Mesodermal cell (in vitro differentiated cells): ENCODE results near the gene CDK17.

Source experiments
- H3K27ac ChIP-seq: 2 replicates; pipeline ENCODE4 v1.7.0; 2013; ENCODE audit warnings: mild to moderate bottlenecking, low read depth, low read length, moderate library complexity; ENCODE audit not compliant: severe bottlenecking
- H3K36me3 ChIP-seq: 2 replicates; pipeline ENCODE4 v1.7.1; 2013; ENCODE audit warnings: mild to moderate bottlenecking, low read length, moderate library complexity; ENCODE audit not compliant: control insufficient read depth, insufficient read depth
- H3K4me1 ChIP-seq: one replicate; pipeline ENCODE4 v1.7.1; 2013; ENCODE audit warnings: mild to moderate bottlenecking, low read length; ENCODE audit not compliant: insufficient read depth, control insufficient read depth, poor library complexity, severe bottlenecking
- H3K4me3 ChIP-seq: 2 replicates; pipeline ENCODE4 v1.7.0; 2013; ENCODE audit warnings: low read length, control low read depth, mild to moderate bottlenecking; ENCODE audit not compliant: insufficient read depth, poor library complexity, severe bottlenecking; ENCODE audit errors: extremely low read depth
- H3K9me3 ChIP-seq: 2 replicates; pipeline ENCODE4 v1.7.1; 2013; ENCODE audit warnings: mild to moderate bottlenecking, low read length, moderate library complexity; ENCODE audit not compliant: control insufficient read depth
- WGBS, 2 experiments: methylation state at CpG; one replicate each; pipeline ENCODE4 v1.1.5; 2013; ENCODE audit warnings: missing lambda C conversion rate in 2 of 2; ENCODE audit not compliant: insufficient coverage in 2 of 2; 5-methylcytosine and 5-hydroxymethylcytosine counted together

Gene CDK17

DNA sequence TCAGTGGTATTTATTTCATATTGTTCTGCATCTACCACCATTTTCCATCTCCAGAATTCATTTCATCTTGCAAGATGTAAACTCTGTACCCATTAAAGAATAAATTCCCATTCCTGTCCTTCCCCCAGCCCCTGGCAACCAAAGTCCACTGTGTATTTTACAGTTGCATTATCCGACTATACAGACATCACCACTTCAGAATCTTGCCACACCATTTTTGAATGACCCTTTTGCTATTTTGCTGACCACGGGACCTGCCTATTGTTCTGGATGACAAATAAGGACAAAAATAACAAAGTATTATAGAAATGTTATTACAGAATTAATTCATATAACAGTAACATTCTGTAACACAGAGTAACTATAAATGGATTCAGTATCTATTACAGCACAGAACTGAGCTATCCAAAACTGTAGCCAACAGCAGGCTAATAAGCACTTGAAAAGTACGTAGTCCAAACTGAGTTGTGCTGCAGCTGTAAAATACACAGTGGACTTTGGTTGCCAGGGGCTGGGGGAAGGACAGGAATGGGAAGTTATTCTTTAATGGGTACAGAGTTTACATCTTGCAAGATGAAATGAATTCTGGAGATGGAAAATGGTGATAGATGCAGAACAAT, 61.3 kb downstream of the CDK17 start:
- Histone ChIP-seq H3K4me3 (no peak overlapping the region), H3K4me1 (no peaks in the 10 kb centered on the region), H3K36me3 (peaks cover 17% of the 10 kb centered on the region), H3K27ac (no peak overlapping the region), H3K9me3 (peaks cover 10% of the 10 kb centered on the region)
- WGBS, 2 experiments: 93 to 100% methylated on average over 1 to 2 of the region's 3 CpGs

DNA sequence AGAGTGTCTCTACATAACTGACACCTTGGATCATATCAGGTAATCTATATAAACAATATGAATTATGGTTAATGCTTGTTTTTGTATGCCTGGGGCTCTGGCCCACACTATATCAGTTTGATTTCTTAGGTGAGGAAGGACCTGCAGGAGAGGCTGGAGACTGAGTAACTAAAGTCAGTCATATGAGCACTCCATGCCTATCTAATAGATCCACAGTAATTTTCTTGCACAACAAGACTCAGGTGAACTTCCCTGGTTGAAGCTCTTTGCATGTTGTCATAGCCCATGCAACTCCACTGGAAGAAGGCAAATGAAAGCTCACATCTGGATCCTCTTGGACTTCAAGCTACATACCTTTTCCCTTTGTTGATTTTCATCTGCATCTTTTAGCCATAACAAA, 62.3 kb downstream of the CDK17 start:
- H3K27ac ChIP-seq: no peak overlapping the region
- no peaks in the 10 kb centered on the region for H3K4me1 ChIP-seq
- peaks cover 10% of the 10 kb centered on the region for H3K9me3 ChIP-seq
- peaks cover 27% of the 10 kb centered on the region for H3K36me3 ChIP-seq
- no peak overlapping the region for H3K4me3 ChIP-seq

DNA sequence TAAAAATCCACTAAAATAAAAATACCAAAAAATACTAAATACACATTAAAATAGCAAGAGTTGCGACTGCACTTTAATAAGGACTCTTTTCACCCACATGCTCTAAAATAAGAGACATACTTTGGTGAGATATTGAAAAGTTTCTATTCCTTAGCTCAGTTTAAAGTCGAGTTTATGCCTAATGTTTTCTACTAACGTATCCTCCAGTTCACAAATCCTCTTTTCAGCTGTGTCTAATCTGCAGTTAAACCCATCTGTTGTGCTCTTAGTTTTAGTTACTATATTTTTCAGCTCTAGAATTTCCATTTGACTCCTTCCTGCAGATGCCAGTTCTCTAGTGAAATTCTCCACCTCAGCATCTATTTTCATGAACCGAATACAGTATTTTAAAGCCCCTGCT, 63.8 kb downstream of the CDK17 start:
- H3K4me1 ChIP-seq: no peaks in the 10 kb centered on the region
- peaks cover 10% of the 10 kb centered on the region for H3K9me3 ChIP-seq
- H3K4me3 ChIP-seq: no peak overlapping the region
- 95 to 100% methylated on average over 2 to 3 of the region's 4 CpGs for WGBS, 2 experiments
- H3K36me3 ChIP-seq: peaks cover 40% of the 10 kb centered on the region
- H3K27ac ChIP-seq: no peak overlapping the region

DNA sequence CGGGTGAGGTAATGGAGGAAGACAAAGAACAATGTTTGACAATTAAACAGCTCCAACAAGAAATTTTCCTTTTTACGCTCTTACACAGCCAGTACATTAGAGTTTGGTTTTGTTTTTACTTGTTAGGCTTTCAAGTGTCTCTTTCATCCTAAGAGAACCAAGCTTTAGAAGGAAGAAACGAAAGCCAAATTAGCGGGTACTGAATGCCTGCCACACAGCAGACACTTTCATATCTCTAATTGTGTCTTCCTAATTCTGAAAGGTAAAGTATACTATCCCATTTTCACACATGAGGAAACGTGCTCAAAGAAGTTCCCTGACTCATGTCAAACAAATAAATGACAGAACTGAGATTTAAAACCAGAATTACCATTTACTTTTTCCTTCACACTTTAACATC, 65.0 kb downstream of the CDK17 start:
- Histone ChIP-seq H3K36me3 (peaks cover 50% of the 10 kb centered on the region), H3K9me3 (peaks cover 10% of the 10 kb centered on the region), H3K4me1 (no peaks in the 10 kb centered on the region), H3K27ac (no peak overlapping the region), H3K4me3 (no peak overlapping the region)
- 87% methylated on average over 2 of the region's 5 CpGs; no CpG with 5 or more reads in 1 of the 2 experiments for WGBS, 2 experiments

DNA sequence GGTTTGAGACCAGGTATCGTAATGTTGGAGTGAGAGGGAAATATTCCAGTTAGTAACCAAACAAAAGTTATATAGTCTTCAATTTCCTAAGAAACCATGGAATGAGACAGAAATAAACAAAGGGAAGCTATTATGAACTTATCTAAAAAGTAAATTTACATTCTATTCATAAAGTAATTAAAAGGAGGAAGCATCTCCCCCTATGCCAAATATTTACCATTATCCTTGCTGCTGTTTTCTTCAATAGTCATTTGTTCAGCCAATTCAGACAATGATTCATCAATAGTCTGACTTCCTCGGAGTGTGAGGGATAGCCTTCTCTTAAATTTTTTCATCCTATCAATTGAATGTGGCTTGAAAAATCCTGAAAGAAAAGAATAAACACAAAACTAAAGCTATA, 65.7 kb downstream of the CDK17 start:
- Histone ChIP-seq H3K4me3 (no peak overlapping the region), H3K9me3 (peaks cover 10% of the 10 kb centered on the region), H3K4me1 (no peaks in the 10 kb centered on the region), H3K27ac (no peak overlapping the region), H3K36me3 (peaks cover 54% of the 10 kb centered on the region)
- no CpG with 5 or more reads among the region's 2 CpGs for WGBS, 2 experiments

DNA sequence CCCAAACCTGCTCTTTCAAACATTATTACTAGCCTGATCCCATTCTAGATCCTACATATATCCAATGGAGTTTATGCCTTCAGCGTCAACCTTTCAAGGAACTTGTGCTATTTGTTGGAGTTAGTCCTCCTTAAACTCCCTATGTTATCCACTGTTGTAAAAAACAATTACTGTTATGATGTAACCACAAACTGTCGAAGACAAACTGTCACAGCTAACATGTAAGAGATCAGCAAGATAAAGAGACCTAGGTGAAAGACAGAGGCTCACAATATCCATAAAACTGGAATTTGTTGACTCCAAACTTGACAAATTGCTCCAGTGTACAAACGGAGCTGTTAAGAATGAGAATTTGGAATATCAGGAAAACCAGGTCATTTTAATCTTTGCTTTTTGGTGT, 70.7 kb downstream of the CDK17 start:
- WGBS, 2 experiments: 79 to 100% methylated on average over 1 to 2 of the region's 3 CpGs
- no peak overlapping the region for H3K27ac ChIP-seq

DNA sequence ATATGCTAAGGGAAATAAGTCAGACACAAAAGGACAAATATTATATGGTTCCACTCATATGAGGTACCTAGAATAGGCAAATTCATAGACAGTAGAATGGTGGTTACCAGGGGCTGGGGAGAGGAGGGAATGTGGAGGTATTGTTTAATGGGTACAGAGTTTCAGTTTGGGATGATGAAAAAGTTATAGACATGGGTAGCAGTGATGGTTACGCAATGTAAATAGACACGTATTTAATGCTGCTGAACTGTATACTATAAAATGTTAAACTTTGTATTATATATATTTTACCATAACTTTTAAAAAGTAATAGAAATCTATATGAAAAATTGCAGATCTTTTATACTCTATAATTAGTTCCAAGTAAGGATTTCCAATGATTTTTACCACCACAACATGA, 71.2 kb downstream of the CDK17 start:
- no peaks in the 10 kb centered on the region for H3K4me1 ChIP-seq
- WGBS, 2 experiments: no CpG with 5 or more reads among the region's 2 CpGs
- peaks cover 73% of the 10 kb centered on the region for H3K36me3 ChIP-seq
- H3K4me3 ChIP-seq: no peak overlapping the region
- H3K27ac ChIP-seq: no peak overlapping the region
- H3K9me3 ChIP-seq: no peaks in the 10 kb centered on the region

More for the DNA sequence above, 70.7 kb downstream of the CDK17 start:
- no peaks in the 10 kb centered on the region for H3K9me3 ChIP-seq
- H3K36me3 ChIP-seq: peaks cover 69% of the 10 kb centered on the region
- H3K4me3 ChIP-seq: no peak overlapping the region
- H3K4me1 ChIP-seq: no peaks in the 10 kb centered on the region

DNA sequence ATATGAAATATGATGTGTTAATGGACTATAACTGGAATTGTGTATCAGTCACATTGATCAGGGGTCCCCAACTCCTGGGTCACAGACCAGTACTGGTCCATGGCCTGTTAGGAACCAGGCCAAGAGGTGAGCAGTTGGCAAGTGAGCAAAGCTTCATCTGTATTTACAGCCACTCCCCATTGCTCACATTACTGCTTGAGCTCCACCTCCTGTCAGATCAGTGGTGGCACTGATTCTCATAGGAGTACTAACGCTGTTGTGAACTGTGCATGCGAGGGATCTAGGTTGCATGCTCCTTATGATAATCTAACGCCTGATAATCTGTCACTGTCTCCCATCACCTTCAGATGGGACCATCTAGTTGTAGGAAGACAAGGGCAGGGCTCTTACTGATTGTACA, 72.3 kb downstream of the CDK17 start:
- no peak overlapping the region for H3K4me3 ChIP-seq
- WGBS, 2 experiments: 100% methylated on average over 3 of the region's 3 CpGs; no CpG with 5 or more reads in 1 of the 2 experiments
- no peaks in the 10 kb centered on the region for H3K9me3 ChIP-seq
- H3K27ac ChIP-seq: no peak overlapping the region
- H3K36me3 ChIP-seq: peaks cover 73% of the 10 kb centered on the region
- no peaks in the 10 kb centered on the region for H3K4me1 ChIP-seq

DNA sequence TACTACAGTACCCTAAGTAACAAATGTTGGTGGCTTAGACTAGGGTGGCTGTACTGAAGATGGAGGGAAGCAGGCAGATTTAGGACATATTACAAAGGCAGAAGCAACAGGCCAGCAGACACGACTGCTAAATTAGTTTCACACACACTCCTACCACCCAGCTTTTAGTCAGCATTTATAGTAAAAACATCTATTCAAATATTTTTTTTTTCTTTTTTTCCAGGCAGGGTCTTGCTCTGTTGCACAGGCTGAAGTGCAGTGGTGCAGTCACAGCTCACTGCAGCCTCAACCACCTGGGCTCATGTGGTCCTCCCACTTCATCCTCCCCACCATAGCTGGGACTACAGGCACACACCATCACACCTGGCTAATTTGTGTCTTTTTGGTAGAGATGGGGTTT, 72.9 kb downstream of the CDK17 start:
- no peaks in the 10 kb centered on the region for H3K4me1 ChIP-seq
- 83 to 100% methylated on average over 1 of the region's 1 CpG for WGBS, 2 experiments
- no peaks in the 10 kb centered on the region for H3K9me3 ChIP-seq
- peaks cover 75% of the 10 kb centered on the region for H3K36me3 ChIP-seq
- H3K4me3 ChIP-seq: no peak overlapping the region
- no peak overlapping the region for H3K27ac ChIP-seq

DNA sequence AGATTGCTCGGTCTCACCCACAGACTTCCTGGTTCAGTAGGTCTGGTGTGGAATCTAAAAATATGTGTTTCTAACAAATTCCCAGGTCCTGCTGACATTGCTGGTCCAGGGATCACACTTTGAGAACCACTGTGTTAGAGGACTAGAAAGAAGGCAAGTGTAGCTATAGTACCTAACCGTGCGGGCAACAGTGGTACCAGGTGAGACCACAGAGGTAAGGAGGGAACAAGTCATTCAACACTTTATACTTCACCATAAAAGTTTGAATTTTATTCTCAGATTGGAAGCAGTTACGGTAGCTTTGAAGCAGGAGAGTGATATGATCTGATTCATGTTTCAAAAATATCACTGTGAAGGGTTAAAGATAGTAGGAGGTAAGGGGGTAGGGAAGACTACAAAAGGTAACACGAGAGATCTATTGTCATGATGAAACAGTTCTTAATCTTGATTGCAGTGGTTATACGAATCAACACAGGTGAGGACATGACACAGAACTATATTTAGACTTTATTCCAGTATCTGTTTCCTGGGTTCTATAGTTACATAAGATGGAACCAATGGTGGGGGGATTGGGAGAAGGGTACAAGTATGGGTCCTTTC, 73.5 kb downstream of the CDK17 start:
- H3K27ac ChIP-seq: no peak overlapping the region
- H3K4me1 ChIP-seq: no peaks in the 10 kb centered on the region
- H3K9me3 ChIP-seq: no peaks in the 10 kb centered on the region
- no peak overlapping the region for H3K4me3 ChIP-seq
- 88 to 100% methylated on average over 2 of the region's 6 CpGs for WGBS, 2 experiments
- peaks cover 75% of the 10 kb centered on the region for H3K36me3 ChIP-seq

DNA sequence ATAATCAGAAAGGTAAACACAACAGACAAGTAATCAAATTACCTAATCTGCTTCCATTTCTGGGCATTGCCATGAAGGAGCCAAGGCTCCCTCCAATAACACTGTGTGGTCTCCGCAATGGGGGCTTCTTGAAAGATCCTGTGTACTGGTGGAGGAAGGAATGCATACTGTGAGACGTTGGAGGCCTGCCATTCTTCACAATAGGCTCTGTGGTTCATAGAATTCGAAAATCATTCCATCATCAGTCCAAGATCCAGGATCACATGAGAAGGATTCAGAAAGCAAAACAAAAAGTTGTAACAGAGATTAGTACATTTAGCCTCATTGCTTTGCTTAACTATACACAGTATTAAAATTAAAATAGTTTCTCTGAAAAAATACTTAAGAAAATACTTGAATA, 76.3 kb downstream of the CDK17 start:
- Histone ChIP-seq H3K4me3 (no peak overlapping the region), H3K36me3 (peaks cover 55% of the 10 kb centered on the region)
- WGBS, 2 experiments: 100% methylated on average over 1 to 2 of the region's 3 CpGs

More for the DNA sequence above, 76.3 kb downstream of the CDK17 start:
- H3K9me3 ChIP-seq: no peaks in the 10 kb centered on the region
- H3K27ac ChIP-seq: no peak overlapping the region
- H3K4me1 ChIP-seq: no peaks in the 10 kb centered on the region
